ENCODE results near the gene PPCDC.

GRCh38 chr15:74989527-74989926, 33.9 kb upstream of the PPCDC start:
- TF ChIP-seq CTCF (conservative IDR thresholded peaks at IDR 0.05 in 1 of 2, IDR thresholded peaks at IDR 0.05 in 1 of 2; ENCODE audit: low read depth in 1 of 2, low read length in 2 of 2) (no peak), EZH2 (IDR thresholded peaks at IDR 0.05; ENCODE audit: low read length, missing control alignments) (no peak)

Data from fibroblast of lung (primary cell).